Endodermal cell (in vitro differentiated cells): Measurements from ENCODE around the gene ENKUR. TPM values are rescaled to one million over a fixed set of nuclear protein-coding genes. Genes with fewer than 3 reads are reported as not detected.
"Not testable (repeated sequence)": the region's sequence is repeated elsewhere in the genome, so short reads cannot be mapped to it uniquely, and the experiment has no call there.

Experiments
- DNase-seq: peaks from one replicate; pipeline ENCODE4 v3.0.0-alpha.2; 2017
- H3K27ac ChIP-seq: 2 replicates; pipeline ENCODE4 v1.5.1; 2013; ENCODE audit warnings: mild to moderate bottlenecking, low read depth, low read length, moderate library complexity
- H3K27me3 ChIP-seq: 2 replicates; pipeline ENCODE4 v1.6.1; 2013; ENCODE audit warnings: mild to moderate bottlenecking, low read length, moderate library complexity; ENCODE audit not compliant: insufficient read depth, control insufficient read depth, poor library complexity, severe bottlenecking
- H3K36me3 ChIP-seq: 2 replicates; pipeline ENCODE4 v1.7.0; 2013; ENCODE audit warnings: mild to moderate bottlenecking, low read length, moderate library complexity; ENCODE audit not compliant: control insufficient read depth, insufficient read depth
- H3K4me1 ChIP-seq: one replicate; pipeline ENCODE4 v1.7.0; 2013; ENCODE audit warnings: low read length; ENCODE audit not compliant: control insufficient read depth, insufficient read depth
- H3K4me3 ChIP-seq: 2 replicates; pipeline ENCODE4 v1.5.1; 2013; ENCODE audit warnings: mild to moderate bottlenecking, low read length, moderate library complexity
- H3K9ac ChIP-seq: 2 replicates; pipeline ENCODE4 v1.6.1; 2013; ENCODE audit warnings: mild to moderate bottlenecking, low read length, moderate library complexity; ENCODE audit not compliant: poor library complexity, severe bottlenecking; ENCODE audit errors: extremely low read depth
- H3K9me3 ChIP-seq: 2 replicates; pipeline ENCODE4 v1.6.1; 2013; ENCODE audit warnings: mild to moderate bottlenecking, low read length, moderate library complexity; ENCODE audit not compliant: control insufficient read depth
- H3K27ac Mint-ChIP-seq: 2 replicates; pipeline ENCODE4 v1.8.0; 2020; ENCODE audit warnings: mixed read lengths
- H3K27me3 Mint-ChIP-seq: 2 replicates; pipeline ENCODE4 v1.8.0; 2021; ENCODE audit warnings: mild to moderate bottlenecking, mixed read lengths; ENCODE audit not compliant: insufficient read depth
- H3K36me3 Mint-ChIP-seq: 2 replicates; pipeline ENCODE4 v1.8.0; 2020; ENCODE audit warnings: low read depth, mixed read lengths
- H3K4me1 Mint-ChIP-seq: 2 replicates; pipeline ENCODE4 v1.8.0; 2020; ENCODE audit warnings: mixed read lengths
- H3K4me3 Mint-ChIP-seq: 2 replicates; pipeline ENCODE4 v1.8.0; 2020; ENCODE audit warnings: mild to moderate bottlenecking, moderate library complexity, mixed read lengths
- H3K9me3 Mint-ChIP-seq: 2 replicates; pipeline ENCODE4 v1.8.0; 2020; ENCODE audit warnings: mild to moderate bottlenecking, mixed read lengths
- WGBS, 2 experiments: methylation state at CpG; one replicate each; pipeline versions ENCODE4 v1.1.5 to v1.1.7; 2013; ENCODE audit warnings: missing lambda C conversion rate in 2 of 2, mixed read lengths in 1 of 2; ENCODE audit not compliant: insufficient coverage in 1 of 2, insufficient read length in 1 of 2; 5-methylcytosine and 5-hydroxymethylcytosine counted together
- total RNA-seq, 2 donors: library from RNA; stranded (reverse); fragmentation: NEBNext Ultra II Directional in 1 of 2; extraction: Animal tissue kit (Norgen Biotek cat#: 25700) in 1 of 2; gene quantifications; 2 replicates in 1 of 2; 3 replicates in 1 of 2; pipeline ENCODE4 v1.2.1, GENCODE V29; 2021
- TF ChIP-seq, protein P1 (sequence below): fragments of 200-600 bp; sonication (generic); conservative IDR thresholded peaks from 2 replicates; pipeline ENCODE4 v1.5.0; 2021; ENCODE audit warnings: antibody characterized with exemption, mild to moderate bottlenecking

ENKUR gene
- total RNA-seq, 2 donors from 2014 or later = not detected

DNA sequence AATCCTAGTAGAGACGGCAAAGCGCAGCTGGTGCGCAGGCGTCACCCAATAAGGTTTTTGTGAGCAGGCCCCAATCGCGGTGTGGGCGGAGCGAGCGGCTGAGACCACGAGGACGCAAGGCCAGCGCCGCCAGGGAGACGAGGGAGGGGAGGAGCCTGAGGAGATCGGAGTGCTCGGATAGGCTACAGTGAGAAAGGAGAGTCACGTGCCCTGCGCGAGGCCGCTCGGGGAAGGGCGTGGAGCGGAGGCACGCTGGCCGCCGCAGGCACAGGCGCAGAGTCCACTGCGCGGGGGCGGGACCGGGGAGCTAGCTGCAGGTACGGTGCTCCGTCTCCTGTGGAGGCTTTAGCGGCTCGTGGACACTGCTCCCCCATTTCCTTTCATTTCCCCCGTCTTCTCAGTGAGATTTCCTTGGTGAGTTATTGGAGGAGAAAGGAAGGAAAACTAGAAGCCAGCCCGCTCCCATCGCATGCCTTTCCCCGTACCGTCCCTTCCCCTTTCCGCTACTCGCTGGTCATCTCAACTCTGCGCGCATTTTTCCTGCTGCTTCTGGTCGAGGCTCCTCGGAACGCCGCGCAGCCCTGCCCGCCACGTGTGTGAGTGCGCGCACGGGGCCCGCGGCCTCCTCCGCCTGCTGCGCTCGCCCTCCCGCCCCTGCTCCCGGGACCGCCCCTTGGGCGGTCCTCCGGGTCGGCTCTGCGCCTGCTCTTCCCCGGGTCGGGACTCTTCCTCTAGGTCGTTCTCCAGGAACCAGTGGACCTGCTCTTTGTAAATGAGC lies 607 bp upstream of the ENKUR start, which contains the start of gene THNSL1:
TSS of gene THNSL1 (plus strand) at position 237 of the 778 bp plus-strand sequence. CDS start 6,612 bp downstream, outside the sequence.
- Mint-ChIP-seq H3K9me3 (no peaks in the 10 kb centered on the region), H3K4me1 (peaks cover 2% of the 10 kb centered on the region), H3K36me3 (no peaks in the 10 kb centered on the region), H3K27me3 (no peaks in the 10 kb centered on the region), H3K4me3 (peak within 1 kb of the TSS; percentile 78), H3K27ac (peak within 1 kb of the TSS; percentile 97)
- DNase-seq = peak; percentile 98
- Histone ChIP-seq H3K36me3 (no peaks in the 10 kb centered on the region), H3K27ac (peak within 1 kb of the TSS; percentile 94), H3K9ac (peak within 1 kb of the TSS; percentile 71), H3K4me1 (no peaks in the 10 kb centered on the region), H3K4me3 (peak within 1 kb of the TSS; percentile 88), H3K9me3 (no peaks in the 10 kb centered on the region), H3K27me3 (no peaks in the 10 kb centered on the region)
- 0 to 1% methylated on average over 37 to 68 of the region's 69 CpGs for WGBS, 2 experiments
- TF ChIP-seq, protein P1, sequence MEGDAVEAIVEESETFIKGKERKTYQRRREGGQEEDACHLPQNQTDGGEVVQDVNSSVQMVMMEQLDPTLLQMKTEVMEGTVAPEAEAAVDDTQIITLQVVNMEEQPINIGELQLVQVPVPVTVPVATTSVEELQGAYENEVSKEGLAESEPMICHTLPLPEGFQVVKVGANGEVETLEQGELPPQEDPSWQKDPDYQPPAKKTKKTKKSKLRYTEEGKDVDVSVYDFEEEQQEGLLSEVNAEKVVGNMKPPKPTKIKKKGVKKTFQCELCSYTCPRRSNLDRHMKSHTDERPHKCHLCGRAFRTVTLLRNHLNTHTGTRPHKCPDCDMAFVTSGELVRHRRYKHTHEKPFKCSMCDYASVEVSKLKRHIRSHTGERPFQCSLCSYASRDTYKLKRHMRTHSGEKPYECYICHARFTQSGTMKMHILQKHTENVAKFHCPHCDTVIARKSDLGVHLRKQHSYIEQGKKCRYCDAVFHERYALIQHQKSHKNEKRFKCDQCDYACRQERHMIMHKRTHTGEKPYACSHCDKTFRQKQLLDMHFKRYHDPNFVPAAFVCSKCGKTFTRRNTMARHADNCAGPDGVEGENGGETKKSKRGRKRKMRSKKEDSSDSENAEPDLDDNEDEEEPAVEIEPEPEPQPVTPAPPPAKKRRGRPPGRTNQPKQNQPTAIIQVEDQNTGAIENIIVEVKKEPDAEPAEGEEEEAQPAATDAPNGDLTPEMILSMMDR = no peak

DNA sequence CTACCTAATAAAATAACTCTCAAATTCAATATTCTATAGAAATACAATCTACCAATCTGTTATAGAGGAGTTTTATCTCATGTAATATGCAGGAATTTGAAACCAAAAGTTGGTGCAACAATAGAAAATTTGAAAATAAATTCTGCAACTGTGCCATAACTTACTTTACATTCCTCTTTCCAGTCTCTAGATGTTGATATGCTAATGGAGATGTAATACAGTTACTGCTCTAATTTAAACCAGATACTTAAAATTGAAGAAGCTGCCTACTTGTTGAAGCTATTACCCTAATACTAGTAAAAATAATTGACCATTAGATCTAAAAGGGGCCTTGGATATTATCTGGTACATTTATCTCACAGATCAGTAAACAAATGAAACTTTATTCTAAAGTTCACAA lies 1.4 kb downstream of the ENKUR start:
- no peak overlapping the region for H3K27ac Mint-ChIP-seq
- no peaks in the 10 kb centered on the region for H3K36me3 ChIP-seq
- H3K9me3 ChIP-seq = no peaks in the 10 kb centered on the region
- H3K4me3 ChIP-seq = no peak overlapping the region
- DNase-seq = no peak
- TF ChIP-seq, protein P1 = no peak
- H3K4me1 Mint-ChIP-seq = peaks cover 2% of the 10 kb centered on the region
- no peak overlapping the region for H3K27ac ChIP-seq
- no peaks in the 10 kb centered on the region for H3K9me3 Mint-ChIP-seq
- no peak overlapping the region for H3K4me3 Mint-ChIP-seq
- H3K36me3 Mint-ChIP-seq = no peaks in the 10 kb centered on the region
- no peak overlapping the region for H3K9ac ChIP-seq
- H3K27me3 Mint-ChIP-seq = no peaks in the 10 kb centered on the region
- H3K27me3 ChIP-seq = no peaks in the 10 kb centered on the region
- no peaks in the 10 kb centered on the region for H3K4me1 ChIP-seq

DNA sequence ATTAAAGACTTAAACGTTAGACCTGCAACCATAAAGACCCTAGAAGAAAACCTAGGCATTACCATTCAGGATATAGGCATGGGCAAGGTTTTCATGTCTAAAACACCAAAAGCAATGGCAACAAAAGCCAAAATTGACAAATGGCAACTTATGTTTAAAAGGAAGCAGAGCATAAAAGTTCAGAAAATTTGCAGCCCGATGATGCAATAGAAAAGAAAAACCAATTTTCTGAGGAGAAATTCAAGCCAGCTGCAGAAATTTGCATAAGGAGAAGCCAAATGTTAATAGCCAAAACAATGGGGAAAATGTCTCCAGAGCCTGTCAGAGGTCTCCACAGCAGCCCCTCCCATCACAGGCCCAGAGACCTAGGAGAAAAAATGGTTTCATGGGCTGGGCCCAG lies 4.4 kb downstream of the ENKUR start:
- H3K27me3 Mint-ChIP-seq, H3K36me3 Mint-ChIP-seq, H3K9ac ChIP-seq, H3K4me3 ChIP-seq, H3K27me3 ChIP-seq, H3K36me3 ChIP-seq, H3K9me3 ChIP-seq, DNase-seq, H3K4me1 Mint-ChIP-seq, H3K4me1 ChIP-seq, H3K9me3 Mint-ChIP-seq, H3K4me3 Mint-ChIP-seq, H3K27ac Mint-ChIP-seq, H3K27ac ChIP-seq: not testable (repeated sequence)
- WGBS, 2 experiments = 92 to 95% methylated on average over 2 of the region's 2 CpGs

DNA sequence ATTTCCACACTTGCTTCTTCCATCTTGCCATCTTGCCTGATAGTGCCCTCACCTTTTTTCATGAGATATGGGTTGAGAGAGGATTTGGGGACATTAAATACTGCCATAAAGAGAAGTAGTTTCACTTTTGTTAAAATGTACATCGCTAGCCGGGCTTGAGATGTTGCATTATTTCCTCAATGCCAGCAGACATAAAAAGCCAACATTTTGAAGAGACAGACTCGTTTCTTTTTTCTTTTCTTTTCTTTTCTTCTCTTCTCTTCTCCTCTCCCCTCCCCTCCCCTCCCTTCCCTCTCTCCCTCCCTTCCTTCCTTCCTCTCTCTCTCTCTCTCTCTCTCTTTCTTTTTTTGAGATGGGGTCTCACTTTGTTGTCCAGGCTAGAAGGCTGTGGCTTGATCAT lies 17.9 kb downstream of the ENKUR start:
- H3K27me3 ChIP-seq = no peaks in the 10 kb centered on the region
- no peak for DNase-seq
- no peaks in the 10 kb centered on the region for H3K27me3 Mint-ChIP-seq
- H3K27ac Mint-ChIP-seq = no peak overlapping the region
- TF ChIP-seq, protein P1 = no peak
- H3K27ac ChIP-seq = no peak overlapping the region
- no peaks in the 10 kb centered on the region for H3K9me3 Mint-ChIP-seq
- H3K4me1 ChIP-seq = no peaks in the 10 kb centered on the region
- no peaks in the 10 kb centered on the region for H3K36me3 ChIP-seq
- no peak overlapping the region for H3K4me3 ChIP-seq
- no peak overlapping the region for H3K9ac ChIP-seq
- H3K9me3 ChIP-seq = no peaks in the 10 kb centered on the region
- 82 to 92% methylated on average over 2 to 3 of the region's 3 CpGs for WGBS, 2 experiments
- H3K4me1 Mint-ChIP-seq = no peaks in the 10 kb centered on the region
- H3K36me3 Mint-ChIP-seq = no peaks in the 10 kb centered on the region
- no peak overlapping the region for H3K4me3 Mint-ChIP-seq
